DMS79 treated with DMSO at 0.1 percent for 48 hours (cell line): ENCODE results near the gene NUP93.
"Not testable (repeated sequence)": the region's sequence is repeated elsewhere in the genome, so short reads cannot be mapped to it uniquely, and the experiment has no call there.

ENCODE experiments used
- DNase-seq: peaks from one replicate; lab custom pipeline; 2025; lab: John Stamatoyannopoulos, UW

The NUP93 gene

GRCh38 chr16:56870276-56870888 lies 140.5 kb downstream of the NUP93 start:
- DNase-seq = no peak

DNA sequence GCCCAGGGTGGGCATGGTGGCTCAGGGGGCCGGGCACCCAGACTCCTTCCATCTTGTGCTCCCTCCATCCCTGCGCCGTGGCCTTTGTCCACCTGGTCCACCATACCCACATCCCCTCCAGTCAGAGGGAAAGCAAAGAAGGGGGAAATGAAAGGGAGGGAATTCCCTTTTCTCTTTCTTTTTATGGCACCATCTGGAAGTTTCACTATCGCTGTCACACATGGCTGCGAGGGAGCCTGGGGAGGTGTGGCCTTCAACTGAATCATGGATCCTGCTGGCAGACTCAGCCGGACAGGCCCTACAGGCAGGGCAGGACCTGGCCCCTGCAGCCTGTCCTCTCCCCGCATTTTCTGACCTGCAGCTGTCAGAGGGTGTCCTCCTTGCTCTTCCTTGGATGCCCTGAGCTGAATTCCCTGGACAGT lies 141.3 kb downstream of the NUP93 start:
- DNase-seq = no peak

DNA sequence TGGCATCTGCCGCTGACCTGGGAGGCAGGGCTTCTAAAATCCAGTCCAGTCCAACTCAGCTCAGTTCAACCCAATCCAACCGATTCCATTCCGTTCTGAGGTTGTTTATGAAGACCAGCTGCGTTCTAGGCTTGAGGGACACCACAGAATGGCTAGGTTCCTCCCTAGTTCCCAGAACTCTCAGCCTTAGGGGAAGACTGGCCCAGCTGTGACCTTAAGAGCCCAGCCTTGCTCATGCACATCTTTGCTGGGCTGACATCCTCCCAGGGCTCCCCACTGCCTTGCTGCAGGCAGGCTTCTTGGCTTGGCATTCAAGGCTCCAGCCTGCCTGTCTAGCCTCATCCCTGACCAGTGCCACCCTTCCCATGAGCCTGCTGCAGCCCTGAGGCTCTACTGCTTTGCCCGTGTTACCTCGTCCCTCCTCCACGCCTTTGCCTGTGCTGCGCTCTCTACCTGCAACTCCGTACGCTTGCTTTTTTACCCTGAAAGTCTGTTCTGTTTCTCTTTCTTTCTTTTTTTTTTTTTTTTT lies 143.0 kb downstream of the NUP93 start:
- DNase-seq = no peak

GRCh38 chr16:56874800-56875199 lies 144.9 kb downstream of the NUP93 start:
- no peak for DNase-seq

DNA sequence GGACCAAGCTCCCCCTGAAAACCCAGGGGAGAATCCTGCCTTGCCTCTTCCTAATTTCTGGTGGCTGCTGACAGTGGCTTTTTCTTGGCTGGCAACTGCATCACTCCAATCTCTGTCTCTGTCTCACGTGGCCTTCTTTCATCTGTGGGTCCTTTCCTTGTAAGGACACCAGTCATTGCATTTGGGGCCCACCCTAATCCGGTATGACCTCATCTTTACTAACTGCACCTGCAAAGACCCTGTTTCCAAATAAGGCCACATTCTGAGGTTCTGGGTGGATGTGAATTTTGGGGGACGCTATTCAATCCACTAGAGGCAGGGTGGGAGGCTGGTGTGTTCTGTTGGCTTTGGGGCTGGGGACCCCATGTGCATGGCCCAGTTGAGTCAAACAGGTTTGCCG lies 146.1 kb downstream of the NUP93 start:
- DNase-seq = no peak

GRCh38 chr16:56877486-56878182 lies 147.7 kb downstream of the NUP93 start:
- no peak for DNase-seq

- DNase-seq = no peak
Measured at GRCh38 chr16:56878282-56878854, 148.4 kb downstream of the NUP93 start.

- DNase-seq = no peak
Measured at GRCh38 chr16:56879276-56879675, 149.3 kb downstream of the NUP93 start.

DNA sequence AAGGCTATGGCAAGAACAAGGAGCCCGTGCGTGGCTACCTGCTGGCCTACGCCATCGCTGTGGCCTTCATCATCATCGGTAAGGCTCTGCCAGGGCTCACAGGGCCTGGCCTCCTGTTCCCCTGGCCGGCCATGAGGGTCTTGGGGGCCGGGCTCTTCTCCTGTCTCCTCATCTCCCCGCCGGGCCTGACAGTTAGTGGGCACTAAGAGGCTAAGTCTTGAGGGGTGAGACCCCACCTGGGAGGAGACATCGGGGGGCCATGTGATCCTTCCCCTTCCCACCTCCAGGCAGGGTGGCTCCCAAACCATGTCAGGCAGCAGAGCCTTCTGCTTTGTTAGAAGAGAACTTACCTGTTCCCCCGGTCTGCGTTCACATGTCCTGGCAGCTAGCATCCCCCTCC lies 150.2 kb downstream of the NUP93 start:
- no peak for DNase-seq

GRCh38 chr16:56880685-56881084 lies 150.8 kb downstream of the NUP93 start:
- DNase-seq = no peak

GRCh38 chr16:56882077-56882800 lies 152.3 kb downstream of the NUP93 start:
- DNase-seq = no peak

GRCh38 chr16:56883586-56883985 lies 153.7 kb downstream of the NUP93 start:
- no peak for DNase-seq

DNA sequence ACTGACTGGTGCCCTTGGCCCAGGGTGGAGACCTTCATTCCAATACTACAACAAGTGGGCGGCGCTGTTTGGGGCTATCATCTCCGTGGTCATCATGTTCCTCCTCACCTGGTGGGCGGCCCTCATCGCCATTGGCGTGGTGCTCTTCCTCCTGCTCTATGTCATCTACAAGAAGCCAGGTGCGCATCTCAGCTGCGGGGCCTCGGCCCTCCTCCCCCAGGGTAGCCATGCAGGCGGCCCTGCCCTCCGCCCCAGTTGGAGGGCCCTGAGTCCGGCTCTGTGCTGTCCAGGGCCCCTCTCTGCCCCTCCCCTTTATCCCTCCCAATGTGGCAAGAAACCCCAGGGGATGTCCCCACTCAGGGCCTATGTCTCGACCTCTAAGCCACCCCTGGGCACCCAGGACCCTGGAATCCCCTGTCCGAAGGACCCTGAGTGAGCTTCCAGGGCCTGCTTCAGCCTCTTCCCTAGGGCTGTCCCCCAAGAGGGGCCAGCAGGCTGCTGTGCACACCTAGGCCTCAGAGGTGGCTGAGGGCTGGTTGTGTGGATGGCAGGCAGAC lies 154.2 kb downstream of the NUP93 start:
- DNase-seq = no peak

GRCh38 chr16:56884929-56885328 lies 155.0 kb downstream of the NUP93 start:
- DNase-seq = not testable (repeated sequence)

GRCh38 chr16:56885446-56886162 lies 155.7 kb downstream of the NUP93 start:
- DNase-seq = no peak

DNA sequence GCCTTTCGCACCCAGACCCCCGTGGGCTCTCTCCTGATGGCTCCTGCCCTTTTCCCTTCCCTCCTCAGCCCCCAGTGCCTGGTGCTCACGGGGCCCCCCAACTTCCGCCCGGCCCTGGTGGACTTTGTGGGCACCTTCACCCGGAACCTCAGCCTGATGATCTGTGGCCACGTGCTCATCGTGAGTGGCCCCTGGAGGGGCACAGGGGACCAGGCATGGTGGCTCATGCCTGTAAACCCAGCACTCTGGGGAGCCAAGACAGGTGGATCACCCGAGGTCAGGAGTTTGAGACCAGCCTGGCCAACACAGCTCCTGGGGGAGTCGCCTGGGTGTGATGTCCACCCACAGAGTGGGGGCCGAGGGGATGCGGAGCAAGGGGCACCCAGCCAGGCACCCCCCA lies 156.4 kb downstream of the NUP93 start:
- no peak for DNase-seq

DNA sequence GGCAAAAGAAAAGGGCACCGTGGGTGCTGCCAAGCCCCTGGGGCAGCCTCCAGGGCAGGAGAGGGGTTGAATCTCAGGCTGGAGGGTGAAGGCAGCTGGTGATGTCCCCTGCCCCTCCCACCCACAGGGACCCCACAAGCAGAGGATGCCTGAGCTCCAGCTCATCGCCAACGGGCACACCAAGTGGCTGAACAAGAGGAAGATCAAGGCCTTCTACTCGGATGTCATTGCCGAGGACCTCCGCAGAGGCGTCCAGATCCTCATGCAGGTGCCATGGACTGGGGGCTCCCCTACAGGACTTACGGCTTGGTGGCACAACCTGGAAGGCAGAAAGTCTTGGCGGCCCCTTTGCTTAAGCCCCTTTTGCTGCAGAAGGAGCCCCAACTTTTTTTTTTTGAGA lies 156.9 kb downstream of the NUP93 start:
- DNase-seq = no peak

GRCh38 chr16:56888806-56889205 lies 158.9 kb downstream of the NUP93 start:
- DNase-seq = no peak

DNA sequence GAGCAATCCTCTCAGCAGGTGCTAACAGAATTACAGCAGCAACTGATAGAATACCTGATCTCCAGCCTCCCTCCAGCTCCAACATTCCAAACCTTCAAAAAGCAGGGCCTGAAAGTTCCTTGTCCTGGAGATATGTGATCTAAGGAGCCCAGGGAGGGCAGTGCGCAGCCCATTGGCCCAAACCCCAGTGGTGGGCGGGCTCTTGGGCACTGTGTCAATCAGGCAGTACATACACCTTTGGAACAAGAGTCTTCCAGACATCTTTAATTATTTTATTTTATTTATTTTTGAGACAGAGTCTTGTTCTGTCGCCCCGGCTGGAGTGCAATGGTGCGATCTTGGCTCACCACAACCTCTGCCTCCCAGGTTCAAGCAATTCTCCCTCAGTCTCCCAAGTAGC lies 159.3 kb downstream of the NUP93 start:
- no peak for DNase-seq

- DNase-seq = no peak
Measured at GRCh38 chr16:56891685-56892084, 161.8 kb downstream of the NUP93 start.

GRCh38 chr16:56892705-56893104 lies 162.8 kb downstream of the NUP93 start:
- no peak for DNase-seq
